Liver (tissue), 3 donors: ENCODE results near the gene LINGO4.

ENCODE experiments used
- HNF4G ChIP-seq: IDR thresholded peaks from 2 replicates; pipeline ENCODE4 v1.6.1; 2016; ENCODE audit warnings: antibody characterized with exemption
- JUND ChIP-seq, 2 donors: IDR thresholded peaks; 2 replicates each; pipeline ENCODE4 v1.6.1; 2016; ENCODE audit warnings: antibody characterized with exemption in 2 of 2
- SP1 ChIP-seq: IDR thresholded peaks from 2 replicates; pipeline ENCODE4 v1.6.1; 2018; ENCODE audit warnings: antibody characterized with exemption, mild to moderate bottlenecking
- TAF1 ChIP-seq: conservative IDR thresholded peaks from 2 replicates; pipeline ENCODE4 v1.6.1; 2016; ENCODE audit warnings: antibody characterized with exemption, mild to moderate bottlenecking
- YY1 ChIP-seq: IDR thresholded peaks from 2 replicates; pipeline ENCODE4 v1.6.1; 2016; ENCODE audit warnings: antibody characterized with exemption, mild to moderate bottlenecking
- TF ChIP-seq, protein P1 (sequence below): IDR thresholded peaks from 2 replicates; pipeline ENCODE4 v1.6.1; 2016; ENCODE audit warnings: antibody characterized with exemption
- TF ChIP-seq, protein P2 (sequence below): fragments of 150-350 bp; IDR thresholded peaks from 2 replicates; pipeline ENCODE4 v1.5.1; 2017; ENCODE audit warnings: improper control_type of control experiment, low read depth, low read length; ENCODE audit not compliant: missing input control
- TF ChIP-seq, protein P3 (sequence below): IDR thresholded peaks from 2 replicates; pipeline ENCODE4 v1.6.1; 2016; ENCODE audit warnings: antibody characterized with exemption
- donor health status: healthy.
- donor health status: healthy.

DNA sequence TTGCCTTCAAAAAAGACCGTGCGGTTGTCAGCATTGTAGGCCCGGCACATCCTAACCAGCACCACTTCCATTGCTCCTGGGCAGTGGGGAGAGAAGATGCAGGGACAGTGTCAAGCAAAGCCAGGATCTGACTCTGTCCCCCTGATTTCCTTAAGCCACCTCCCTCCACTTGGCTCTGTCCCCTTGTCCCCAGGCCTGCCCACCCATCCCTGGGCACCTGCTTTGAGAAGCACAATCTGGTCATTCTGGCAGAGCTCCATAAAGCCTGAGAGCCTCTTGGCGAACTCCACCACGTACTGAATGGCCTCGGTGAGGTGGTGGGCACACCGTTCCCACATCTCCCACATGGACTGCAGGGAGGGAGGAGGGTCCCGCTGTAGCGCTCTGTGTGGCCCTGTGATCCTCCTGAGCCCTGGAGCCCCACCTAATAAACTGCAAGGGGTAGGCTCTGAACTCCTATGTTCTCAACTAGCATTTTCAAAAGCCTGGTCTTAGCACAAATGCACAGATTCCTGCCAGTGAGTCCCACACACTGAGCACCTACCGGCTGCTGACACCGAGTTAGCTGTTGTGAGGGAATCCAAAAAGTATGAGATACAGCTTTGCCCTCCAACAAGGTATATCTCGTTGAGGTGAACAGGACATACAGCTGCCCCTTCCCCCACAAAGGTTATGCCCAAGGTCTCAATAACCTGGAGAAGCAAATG, 8.2 kb upstream of the LINGO4 start:
- TF ChIP-seq, protein P1, sequence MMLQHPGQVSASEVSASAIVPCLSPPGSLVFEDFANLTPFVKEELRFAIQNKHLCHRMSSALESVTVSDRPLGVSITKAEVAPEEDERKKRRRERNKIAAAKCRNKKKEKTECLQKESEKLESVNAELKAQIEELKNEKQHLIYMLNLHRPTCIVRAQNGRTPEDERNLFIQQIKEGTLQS, result no peak
- TF ChIP-seq HNF4G, result no peak
- TF ChIP-seq, protein P2, sequence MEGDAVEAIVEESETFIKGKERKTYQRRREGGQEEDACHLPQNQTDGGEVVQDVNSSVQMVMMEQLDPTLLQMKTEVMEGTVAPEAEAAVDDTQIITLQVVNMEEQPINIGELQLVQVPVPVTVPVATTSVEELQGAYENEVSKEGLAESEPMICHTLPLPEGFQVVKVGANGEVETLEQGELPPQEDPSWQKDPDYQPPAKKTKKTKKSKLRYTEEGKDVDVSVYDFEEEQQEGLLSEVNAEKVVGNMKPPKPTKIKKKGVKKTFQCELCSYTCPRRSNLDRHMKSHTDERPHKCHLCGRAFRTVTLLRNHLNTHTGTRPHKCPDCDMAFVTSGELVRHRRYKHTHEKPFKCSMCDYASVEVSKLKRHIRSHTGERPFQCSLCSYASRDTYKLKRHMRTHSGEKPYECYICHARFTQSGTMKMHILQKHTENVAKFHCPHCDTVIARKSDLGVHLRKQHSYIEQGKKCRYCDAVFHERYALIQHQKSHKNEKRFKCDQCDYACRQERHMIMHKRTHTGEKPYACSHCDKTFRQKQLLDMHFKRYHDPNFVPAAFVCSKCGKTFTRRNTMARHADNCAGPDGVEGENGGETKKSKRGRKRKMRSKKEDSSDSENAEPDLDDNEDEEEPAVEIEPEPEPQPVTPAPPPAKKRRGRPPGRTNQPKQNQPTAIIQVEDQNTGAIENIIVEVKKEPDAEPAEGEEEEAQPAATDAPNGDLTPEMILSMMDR, result no peak
- no peak for TF ChIP-seq SP1
- no peak for TF ChIP-seq JUND (IDR thresholded peaks at IDR 0.05)
- TF ChIP-seq TAF1, result no peak
- TF ChIP-seq YY1, result no peak
- TF ChIP-seq, protein P3, sequence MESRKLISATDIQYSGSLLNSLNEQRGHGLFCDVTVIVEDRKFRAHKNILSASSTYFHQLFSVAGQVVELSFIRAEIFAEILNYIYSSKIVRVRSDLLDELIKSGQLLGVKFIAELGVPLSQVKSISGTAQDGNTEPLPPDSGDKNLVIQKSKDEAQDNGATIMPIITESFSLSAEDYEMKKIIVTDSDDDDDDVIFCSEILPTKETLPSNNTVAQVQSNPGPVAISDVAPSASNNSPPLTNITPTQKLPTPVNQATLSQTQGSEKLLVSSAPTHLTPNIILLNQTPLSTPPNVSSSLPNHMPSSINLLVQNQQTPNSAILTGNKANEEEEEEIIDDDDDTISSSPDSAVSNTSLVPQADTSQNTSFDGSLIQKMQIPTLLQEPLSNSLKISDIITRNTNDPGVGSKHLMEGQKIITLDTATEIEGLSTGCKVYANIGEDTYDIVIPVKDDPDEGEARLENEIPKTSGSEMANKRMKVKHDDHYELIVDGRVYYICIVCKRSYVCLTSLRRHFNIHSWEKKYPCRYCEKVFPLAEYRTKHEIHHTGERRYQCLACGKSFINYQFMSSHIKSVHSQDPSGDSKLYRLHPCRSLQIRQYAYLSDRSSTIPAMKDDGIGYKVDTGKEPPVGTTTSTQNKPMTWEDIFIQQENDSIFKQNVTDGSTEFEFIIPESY, result no peak
